ENCODE data around the gene CCDC38.
"Not testable (repeated sequence)": the region's sequence is repeated elsewhere in the genome, so short reads cannot be mapped to it uniquely, and the experiment has no call there.

The CCDC38 gene

DNA sequence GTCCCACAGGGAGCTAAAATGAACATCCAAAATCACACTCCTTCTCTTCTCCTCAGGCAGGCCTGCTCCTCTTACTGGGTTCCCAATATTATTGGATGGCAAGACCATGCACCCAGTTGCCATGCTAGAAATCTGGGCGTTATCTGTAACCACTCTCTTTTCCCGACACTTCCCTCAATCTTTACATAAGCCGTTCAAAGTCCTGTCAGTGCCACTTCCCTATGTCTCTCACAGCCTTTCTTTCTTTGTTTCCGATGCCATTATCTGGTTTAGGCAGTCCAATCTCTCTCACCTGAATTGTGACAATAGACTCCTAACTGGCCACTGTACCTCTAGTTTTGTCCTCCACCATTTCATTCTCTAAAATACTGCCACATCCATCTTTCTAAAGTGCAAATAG is 59.5 kb downstream of the CCDC38 start:
- DNase-seq (ENCODE audit: low read depth): no peak

GRCh38 chr12:95882080-95882479 is 60.3 kb downstream of the CCDC38 start:
- peak; percentile 29 for DNase-seq (ENCODE audit: low read depth)

DNA sequence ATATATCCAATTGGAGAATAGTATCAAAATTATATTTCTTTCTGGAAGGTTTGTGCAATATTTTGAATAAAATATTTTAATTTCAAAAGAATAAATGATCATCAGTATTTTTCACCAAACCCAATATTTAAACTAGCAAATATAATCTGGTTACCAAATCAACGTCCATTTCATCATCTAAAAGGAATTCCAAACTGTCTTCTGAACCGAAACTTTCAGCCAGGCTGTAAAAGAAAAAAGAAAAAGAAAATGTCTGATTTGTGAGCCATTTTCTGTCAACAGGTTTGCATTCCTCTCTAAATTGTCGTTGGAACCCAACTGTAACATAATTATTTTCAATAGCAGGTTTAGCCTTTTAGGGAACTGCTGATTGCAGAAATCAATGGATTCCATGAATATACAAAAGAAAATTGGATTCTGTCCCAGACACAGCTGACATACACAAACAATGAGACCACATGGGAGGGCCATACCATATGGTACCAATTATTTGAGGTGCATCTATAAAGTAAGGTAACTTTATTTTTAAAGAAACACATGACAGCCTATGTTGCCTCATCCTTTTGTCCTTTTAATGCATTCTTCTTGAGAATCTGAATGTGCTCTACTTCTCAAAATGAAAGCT is 61.0 kb downstream of the CCDC38 start:
- DNase-seq (ENCODE audit: low read depth): no peak

DNA sequence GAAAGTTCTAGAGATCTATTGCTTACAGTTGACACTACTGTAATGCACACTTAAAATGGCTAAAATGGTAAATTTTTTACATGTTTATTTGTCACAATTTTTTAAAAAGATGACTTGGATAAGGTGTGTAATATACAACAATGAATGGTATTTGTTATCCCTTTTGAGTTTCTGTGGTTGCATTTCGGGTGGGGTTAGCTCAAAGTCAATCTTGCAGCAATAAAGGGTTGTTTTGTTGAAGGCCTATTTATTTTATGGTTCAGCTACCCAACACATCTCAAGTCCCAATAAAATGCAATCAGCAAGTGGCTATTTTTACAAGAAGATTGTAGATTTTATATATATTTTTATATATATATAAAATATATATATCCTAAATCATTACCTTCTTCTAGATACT is 61.5 kb downstream of the CCDC38 start:
- DNase-seq (ENCODE audit: low read depth): no peak

DNA sequence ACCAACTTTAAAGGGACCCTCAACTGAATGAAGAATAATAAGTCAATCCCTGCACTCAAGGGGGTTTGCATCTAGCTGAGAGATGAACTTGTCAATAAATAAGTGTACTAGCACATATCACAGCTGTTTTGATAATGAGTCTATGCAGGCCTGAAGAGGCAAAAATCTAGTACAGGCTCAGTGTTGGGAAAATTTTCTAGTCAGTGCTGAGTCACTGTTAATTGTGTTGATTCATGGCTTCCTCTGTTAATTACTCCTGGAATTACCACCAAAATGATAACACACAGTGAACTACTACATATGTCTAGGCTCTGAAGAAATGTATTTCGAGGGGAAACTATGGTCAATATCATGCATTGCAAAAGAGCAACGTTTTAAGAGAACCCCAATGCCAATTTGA is 64.8 kb downstream of the CCDC38 start:
- DNase-seq (ENCODE audit: low read depth): peak; percentile 35

DNA sequence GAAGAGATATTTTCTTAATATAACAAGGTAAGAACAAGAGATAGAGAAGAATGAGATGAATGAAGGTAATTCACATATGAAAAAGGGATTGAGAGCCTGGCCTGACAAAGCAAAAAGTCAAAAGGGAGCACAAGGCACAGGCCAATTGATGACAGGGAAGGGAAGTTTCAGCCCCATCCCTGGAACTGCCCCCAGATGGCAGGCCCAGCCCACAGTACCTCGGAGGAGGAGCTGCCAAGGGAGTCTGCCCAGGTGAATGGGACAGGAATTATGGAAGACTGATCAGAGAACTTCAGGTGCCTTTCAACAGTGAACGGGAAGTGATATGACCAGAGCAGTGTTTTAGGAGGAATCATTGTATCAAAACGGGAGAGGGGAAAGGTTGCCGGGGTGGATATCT is 68.0 kb downstream of the CCDC38 start:
- DNase-seq (ENCODE audit: low read depth): no peak

DNA sequence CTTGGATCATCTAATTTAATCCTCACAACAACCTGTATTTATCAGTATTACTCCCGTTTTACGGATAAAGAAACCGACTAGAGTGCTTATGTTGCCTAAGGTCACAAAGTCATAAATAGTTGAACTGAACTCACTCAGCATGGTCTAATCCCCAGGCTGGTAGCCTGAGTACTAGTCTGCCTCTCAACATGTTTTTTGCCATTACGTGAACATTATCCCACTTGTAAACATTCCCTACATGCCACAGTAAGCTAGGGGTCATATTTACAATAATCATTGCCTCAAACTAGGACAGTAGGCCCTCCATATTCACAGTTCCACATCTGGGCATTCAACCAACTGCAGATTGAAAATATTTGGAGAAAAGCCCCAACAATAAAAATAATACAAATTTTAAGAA is 71.5 kb downstream of the CCDC38 start:
- DNase-seq (ENCODE audit: low read depth): no peak

GRCh38 chr12:95863337-95863736 is 79.1 kb downstream of the CCDC38 start:
- no peak for DNase-seq (ENCODE audit: low read depth)

GRCh38 chr12:95862038-95862437 is 80.4 kb downstream of the CCDC38 start:
- no peak for DNase-seq (ENCODE audit: low read depth)

- DNase-seq (ENCODE audit: low read depth): no peak
Measured at GRCh38 chr12:95859947-95860850, 82.2 kb downstream of the CCDC38 start.

DNA sequence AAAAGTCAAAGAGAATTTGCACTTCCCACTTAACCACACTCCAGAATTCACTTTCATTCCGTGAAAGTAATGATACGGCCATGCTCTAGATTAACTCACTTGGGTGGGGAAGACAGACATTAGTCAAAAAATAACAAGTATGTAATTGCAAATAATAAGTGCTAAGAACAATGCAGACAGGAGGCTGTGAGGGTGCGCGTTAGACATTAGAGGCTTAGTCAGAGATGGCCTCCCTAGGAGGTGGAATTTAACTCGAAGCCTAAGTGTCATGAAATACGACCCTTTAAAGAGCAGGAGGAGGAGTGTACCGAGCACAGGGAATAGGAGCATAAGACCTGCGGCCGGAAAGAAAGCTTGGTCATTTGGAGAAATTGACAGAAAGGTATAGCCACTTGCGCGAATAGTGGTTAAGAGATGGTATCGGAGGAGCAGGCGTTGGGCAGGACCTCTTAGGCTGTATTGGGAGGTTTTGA is 83.0 kb downstream of the CCDC38 start:
- DNase-seq (ENCODE audit: low read depth): peak; percentile 42

- DNase-seq (ENCODE audit: low read depth): peak; percentile 95
Measured at GRCh38 chr12:95858451-95859343, 83.7 kb downstream of the CCDC38 start, which contains the start of gene SNRPF. Gene SNRPF (plus strand): TSS chr12:95858952. CDS start chr12:95859074, 122 bp downstream.

DNA sequence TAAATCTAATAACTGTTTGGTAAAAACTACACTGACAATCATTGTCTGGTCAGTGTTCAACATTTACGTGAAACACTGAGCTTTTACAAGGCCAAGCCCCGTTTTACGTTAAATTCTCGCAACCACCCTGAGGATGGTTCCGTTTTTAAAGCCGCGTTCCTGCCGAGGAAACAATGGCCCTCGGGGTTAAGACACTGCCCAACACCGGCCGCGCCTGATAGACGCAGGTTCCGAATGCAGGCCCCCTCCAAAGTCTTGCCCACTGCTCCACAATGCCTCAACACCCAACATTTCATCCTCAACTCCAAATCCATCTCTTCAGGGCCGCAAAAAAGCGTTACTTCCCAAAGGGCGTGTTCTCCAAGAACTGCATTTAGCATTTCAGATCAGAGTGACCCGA is 84.6 kb downstream of the CCDC38 start:
- DNase-seq (ENCODE audit: low read depth): no peak

DNA sequence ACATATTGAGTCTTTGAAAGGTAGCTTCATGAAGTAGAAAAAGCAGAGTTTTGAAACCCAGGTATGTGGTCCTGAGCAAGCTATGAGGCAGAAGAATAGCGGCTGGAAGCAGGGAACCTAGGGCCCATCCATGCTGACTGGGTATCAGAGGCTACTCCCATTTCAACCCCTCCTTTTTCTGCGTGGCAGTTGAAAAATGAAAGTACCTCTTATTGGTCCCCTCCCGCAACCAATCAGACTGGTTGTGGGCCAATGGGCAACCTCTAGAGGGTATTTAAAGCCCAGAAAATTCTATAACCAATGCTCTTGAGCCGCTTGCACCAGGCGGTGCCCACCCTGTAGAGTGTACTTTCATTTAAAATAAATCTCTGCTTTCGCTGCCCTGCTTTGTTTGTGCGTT is 85.3 kb downstream of the CCDC38 start:
- DNase-seq (ENCODE audit: low read depth): no peak

DNA sequence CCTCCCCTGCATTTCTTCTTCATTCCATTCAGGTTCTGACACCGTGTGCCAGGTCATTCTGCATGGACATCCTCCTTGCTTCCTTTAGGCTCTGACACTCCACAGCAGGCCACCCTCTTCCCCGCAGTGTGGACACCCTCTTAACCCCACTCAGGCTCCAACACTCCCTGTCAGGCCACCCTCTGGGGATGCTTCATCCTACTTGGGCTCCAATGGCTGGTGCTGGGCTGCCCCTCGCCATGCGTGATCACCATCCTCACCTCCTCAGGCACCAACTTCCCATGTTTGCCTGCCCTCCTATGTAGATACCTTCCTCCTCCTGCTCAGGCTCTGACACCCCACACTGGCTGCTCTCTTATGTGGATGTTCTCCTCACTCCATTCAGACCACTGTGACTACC is 90.3 kb downstream of the CCDC38 start:
- DNase-seq (ENCODE audit: low read depth): no peak

GRCh38 chr12:95851606-95852005 is 90.8 kb downstream of the CCDC38 start:
- DNase-seq (ENCODE audit: low read depth): no peak

DNA sequence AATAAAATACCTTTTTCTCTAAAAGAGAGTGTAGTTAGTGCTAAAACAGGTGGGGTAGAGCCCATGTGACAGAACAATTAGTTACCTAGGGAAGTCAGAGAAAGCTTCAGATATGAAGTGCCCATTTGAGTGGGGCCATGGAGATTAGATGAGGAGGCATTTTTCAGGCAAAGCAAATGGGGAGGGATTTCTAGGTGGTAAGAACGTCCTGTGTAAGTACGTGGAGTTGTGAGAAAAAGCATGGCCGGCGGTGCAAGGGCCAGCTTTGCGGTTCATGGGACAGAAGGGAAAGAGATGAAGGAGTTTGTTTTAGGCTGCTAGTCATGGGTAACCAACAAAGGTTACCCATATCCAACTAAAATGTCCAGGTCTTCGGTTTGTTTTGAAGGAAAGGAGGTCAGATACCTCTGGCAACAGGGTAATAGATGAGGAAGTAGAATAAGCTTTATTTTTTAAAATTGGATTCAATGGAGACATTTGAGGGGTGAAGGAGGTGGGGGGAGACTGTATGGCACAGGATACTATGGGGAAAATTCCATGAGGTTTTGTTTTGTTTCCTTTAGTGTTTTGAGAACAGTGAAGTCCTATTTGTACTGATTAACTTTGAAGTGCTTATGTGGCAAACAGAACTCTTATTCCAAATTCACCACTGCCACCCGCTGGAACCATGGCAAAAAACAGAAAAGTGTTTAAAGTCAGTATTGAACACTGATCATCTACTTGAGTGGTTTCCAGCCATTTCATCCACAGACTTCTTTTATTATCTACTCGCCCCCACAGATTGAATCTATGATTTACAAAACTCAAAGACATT is 93.6 kb downstream of the CCDC38 start:
- DNase-seq (ENCODE audit: low read depth): peak; percentile 11

GRCh38 chr12:95842426-95842825 is 100.0 kb downstream of the CCDC38 start:
- not testable (repeated sequence) for DNase-seq (ENCODE audit: low read depth)

DNA sequence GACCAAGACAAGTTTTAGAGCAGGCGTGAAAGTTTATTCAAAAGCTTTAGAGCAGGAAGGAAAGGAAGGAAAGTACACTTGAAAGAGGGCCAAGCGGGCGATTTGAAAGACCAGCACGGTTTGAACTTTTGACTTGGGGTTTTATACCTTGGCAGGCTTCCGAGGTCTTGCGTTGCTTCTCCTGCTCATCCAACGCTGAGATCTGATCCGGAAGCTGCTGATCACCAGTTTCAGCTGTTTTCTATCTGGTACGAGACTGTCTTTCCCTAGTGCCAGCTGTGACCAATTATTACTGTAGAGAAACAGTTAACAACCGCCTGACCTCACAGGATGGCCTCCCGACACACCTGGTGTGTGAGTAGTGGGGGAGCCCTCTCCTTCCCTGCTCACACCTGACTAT is 104.3 kb downstream of the CCDC38 start:
- DNase-seq (ENCODE audit: low read depth): no peak

GRCh38 chr12:95837240-95838038 is 105.0 kb downstream of the CCDC38 start:
- DNase-seq (ENCODE audit: low read depth): no peak

All from amniotic epithelial cell (primary cell).